ENCODE measurements around the gene ACY1.

DNA sequence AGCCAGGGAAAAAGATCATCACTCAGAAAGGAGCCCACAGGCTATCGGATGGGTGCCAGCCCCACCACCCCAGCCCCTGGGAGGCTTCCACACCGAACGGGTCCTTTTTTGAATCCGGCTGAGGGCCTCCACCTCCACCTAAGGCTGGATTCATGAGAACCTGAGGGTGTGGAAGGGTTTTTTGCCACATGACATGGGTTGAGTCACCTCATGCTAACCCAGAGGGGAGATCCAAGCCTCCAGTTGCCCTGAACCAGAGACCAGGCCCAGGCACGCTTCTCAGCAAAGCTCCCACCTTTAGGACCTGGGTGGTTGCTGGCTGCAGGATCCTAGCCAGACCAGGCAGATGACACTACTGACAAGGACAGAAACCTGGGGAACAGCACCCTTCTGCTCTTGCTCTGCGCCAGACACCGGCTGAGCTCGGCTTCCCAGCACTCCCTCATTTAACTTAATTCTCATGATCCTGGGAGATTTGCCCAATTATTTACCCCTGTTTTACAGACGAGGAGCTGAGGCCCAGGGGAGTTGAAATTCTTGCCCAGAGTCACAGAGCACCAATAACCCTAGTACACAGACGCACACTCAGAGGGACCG is 47.5 kb downstream of the ACY1 start:
- TF ChIP-seq EP300 (IDR thresholded peaks at IDR 0.05) (no peak), POLR2AphosphoS5 (IDR thresholded peaks at IDR 0.05) (no peak), POLR2A (IDR thresholded peaks at IDR 0.05) (no peak)
- TF ChIP-seq, protein P1, sequence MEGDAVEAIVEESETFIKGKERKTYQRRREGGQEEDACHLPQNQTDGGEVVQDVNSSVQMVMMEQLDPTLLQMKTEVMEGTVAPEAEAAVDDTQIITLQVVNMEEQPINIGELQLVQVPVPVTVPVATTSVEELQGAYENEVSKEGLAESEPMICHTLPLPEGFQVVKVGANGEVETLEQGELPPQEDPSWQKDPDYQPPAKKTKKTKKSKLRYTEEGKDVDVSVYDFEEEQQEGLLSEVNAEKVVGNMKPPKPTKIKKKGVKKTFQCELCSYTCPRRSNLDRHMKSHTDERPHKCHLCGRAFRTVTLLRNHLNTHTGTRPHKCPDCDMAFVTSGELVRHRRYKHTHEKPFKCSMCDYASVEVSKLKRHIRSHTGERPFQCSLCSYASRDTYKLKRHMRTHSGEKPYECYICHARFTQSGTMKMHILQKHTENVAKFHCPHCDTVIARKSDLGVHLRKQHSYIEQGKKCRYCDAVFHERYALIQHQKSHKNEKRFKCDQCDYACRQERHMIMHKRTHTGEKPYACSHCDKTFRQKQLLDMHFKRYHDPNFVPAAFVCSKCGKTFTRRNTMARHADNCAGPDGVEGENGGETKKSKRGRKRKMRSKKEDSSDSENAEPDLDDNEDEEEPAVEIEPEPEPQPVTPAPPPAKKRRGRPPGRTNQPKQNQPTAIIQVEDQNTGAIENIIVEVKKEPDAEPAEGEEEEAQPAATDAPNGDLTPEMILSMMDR (IDR thresholded peaks at IDR 0.05) = no peak
